NCI-H460 (cell line): ENCODE measurements around the gene SNPH. TPM values are rescaled to one million over a fixed set of nuclear protein-coding genes. Genes with fewer than 3 reads are reported as not detected.

Experiments
- DNase-seq: peaks from one replicate; pipeline ENCODE4 v3.0.0-alpha.2; 2016; ENCODE audit warnings: low read depth; ENCODE audit errors: extremely low read depth
- total RNA-seq: library from RNA; depleted of rRNA; stranded (reverse); fragments of >200 nt; shearing (Covaris generic); gene quantifications from 2 replicates; pipeline ENCODE4 v1.2.3, GENCODE V29; 2014

The SNPH gene
- total RNA-seq, 1 experiment from 2014 or later: 2.8 TPM

- no peak for DNase-seq
These were observed 55.5 kb downstream of the SNPH start for GRCh38 chr20:1321654-1321939.

- peak; percentile 77 for DNase-seq
These were observed 56.6 kb downstream of the SNPH start for GRCh38 chr20:1322511-1323245.

- no peak for DNase-seq
These were observed 57.2 kb downstream of the SNPH start for GRCh38 chr20:1323256-1323655.

GRCh38 chr20:1323830-1324597, 57.9 kb downstream of the SNPH start:
- no peak for DNase-seq

GRCh38 chr20:1324598-1325172, 58.6 kb downstream of the SNPH start:
- peak; percentile 58 for DNase-seq

GRCh38 chr20:1325173-1326030, 59.3 kb downstream of the SNPH start:
- DNase-seq: peak; percentile 97

- DNase-seq: peak; percentile 78
These were observed 60.2 kb downstream of the SNPH start for GRCh38 chr20:1326031-1326930.

GRCh38 chr20:1327241-1327653, 61.2 kb downstream of the SNPH start:
- no peak for DNase-seq

- DNase-seq: no peak
These were observed 62.0 kb downstream of the SNPH start for GRCh38 chr20:1327827-1328679.

GRCh38 chr20:1328680-1329330, 62.7 kb downstream of the SNPH start, which contains the start of gene SDCBP2:
SDCBP2 (minus strand) TSS chr20:1329139; CDS start chr20:1320416, 8,723 bp downstream.
- no peak for DNase-seq

GRCh38 chr20:1330075-1330830, 64.2 kb downstream of the SNPH start:
- peak; percentile 88 for DNase-seq

GRCh38 chr20:1331101-1331500, 65.0 kb downstream of the SNPH start:
- no peak for DNase-seq

GRCh38 chr20:1331801-1332453, 65.8 kb downstream of the SNPH start:
- DNase-seq: no peak

- no peak for DNase-seq
These were observed 66.7 kb downstream of the SNPH start for GRCh38 chr20:1332749-1333300.

GRCh38 chr20:1333462-1334369, 67.6 kb downstream of the SNPH start:
- no peak for DNase-seq

GRCh38 chr20:1334370-1334731, 68.3 kb downstream of the SNPH start:
- no peak for DNase-seq
